ENCODE data around the gene MYD88. TPM values are rescaled to one million over a fixed set of nuclear protein-coding genes. Genes with fewer than 3 reads are reported as not detected.
A peak's percentile ranks its signal among the peaks of the same experiment; 100 is the strongest.

MYD88 gene
- total RNA-seq, 1 experiment from 2014 or later: 19.2 TPM

- TF ChIP-seq PRDM15 (CRISPR knock-in tag; IDR thresholded peaks at IDR 0.05) (no peak), NFATC4 (CRISPR knock-in tag; IDR thresholded peaks at IDR 0.05) (no peak)
These were observed 11.2 kb downstream of the MYD88 start (continued) for GRCh38 chr3:38149708-38150107.

GRCh38 chr3:38150780-38151528 is 12.5 kb downstream of the MYD88 start:
- no peak overlapping the region for H3K4me3 Mint-ChIP-seq
- no peaks in the 10 kb centered on the region for H3K4me1 Mint-ChIP-seq
- TF ChIP-seq ATF3 (CRISPR knock-in tag; conservative IDR thresholded peaks at IDR 0.05) (no peak), ZNF532 (CRISPR knock-in tag; IDR thresholded peaks at IDR 0.05; ENCODE audit: borderline replicate concordance) (no peak), PRDM15 (CRISPR knock-in tag; IDR thresholded peaks at IDR 0.05) (peak; percentile 31; the same call in 1 of the 2 replicates), ZNF671 (CRISPR knock-in tag; IDR thresholded peaks at IDR 0.05) (no peak), ZMAT4 (CRISPR knock-in tag; IDR thresholded peaks at IDR 0.05) (no peak), USF1 (CRISPR knock-in tag; IDR thresholded peaks at IDR 0.05) (0 out of 2 replicates have a peak, but pooled peaks have one; percentile 14), EMX1 (CRISPR knock-in tag; IDR thresholded peaks at IDR 0.05) (no peak), USF2 (CRISPR knock-in tag; IDR thresholded peaks at IDR 0.05) (peak; percentile 63), KAT7 (CRISPR knock-in tag; IDR thresholded peaks at IDR 0.05; ENCODE audit: borderline replicate concordance) (no peak), SP1 (CRISPR knock-in tag; conservative IDR thresholded peaks at IDR 0.05) (no peak), JAZF1 (CRISPR knock-in tag; IDR thresholded peaks at IDR 0.05) (no peak), OVOL2 (CRISPR knock-in tag; IDR thresholded peaks at IDR 0.05; ENCODE audit: borderline replicate concordance) (no peak), ERG (CRISPR knock-in tag; IDR thresholded peaks at IDR 0.05) (no peak)

More at GRCh38 chr3:38150780-38151528, 12.5 kb downstream of the MYD88 start:
- Mint-ChIP-seq H3K36me3 (peaks cover 2% of the 10 kb centered on the region; the same call in 1 of the 2 replicates), H3K27me3 (ENCODE audit: low read depth) (peaks cover 8% of the 10 kb centered on the region), H3K9me3 (peaks cover 19% of the 10 kb centered on the region), H3K27ac (no peak overlapping the region)
- ChIA-PET CTCF (interaction anchor here (0.6 to 1.0 kb wide), 2 partner anchors 14 to 298 kb away, joined by 3 read pairs; partner anchors contain the start of gene ACAA1), POLR2A (no interaction called here)
- ATAC-seq: peak; percentile 60
- DNase-seq (ENCODE audit: low spot score): peak; percentile 26
